IPS-18a (cell line): ENCODE data around the gene OVOL3.

Experiments used
- H3K27ac ChIP-seq: one replicate; pipeline ENCODE4 v1.5.1; 2013; ENCODE audit warnings: low read length
- H3K27me3 ChIP-seq: one replicate; pipeline ENCODE4 v1.6.1; 2013; ENCODE audit warnings: mild to moderate bottlenecking, low read length; ENCODE audit not compliant: control insufficient read depth, insufficient read depth
- H3K36me3 ChIP-seq: one replicate; pipeline ENCODE4 v1.6.1; 2013; ENCODE audit warnings: low read depth, low read length; ENCODE audit not compliant: control insufficient read depth
- H3K4me1 ChIP-seq: one replicate; pipeline ENCODE4 v1.6.1; 2013; ENCODE audit warnings: low read depth, low read length; ENCODE audit not compliant: control insufficient read depth
- H3K4me3 ChIP-seq: one replicate; pipeline ENCODE4 v1.5.1; 2013; ENCODE audit warnings: low read length
- H3K9ac ChIP-seq: one replicate; pipeline ENCODE4 v1.6.1; 2013; ENCODE audit warnings: mild to moderate bottlenecking, low read length, moderate library complexity
- H3K9me3 ChIP-seq: one replicate; pipeline ENCODE4 v1.6.1; 2013; ENCODE audit warnings: low read depth, low read length; ENCODE audit not compliant: control insufficient read depth

The OVOL3 gene

DNA sequence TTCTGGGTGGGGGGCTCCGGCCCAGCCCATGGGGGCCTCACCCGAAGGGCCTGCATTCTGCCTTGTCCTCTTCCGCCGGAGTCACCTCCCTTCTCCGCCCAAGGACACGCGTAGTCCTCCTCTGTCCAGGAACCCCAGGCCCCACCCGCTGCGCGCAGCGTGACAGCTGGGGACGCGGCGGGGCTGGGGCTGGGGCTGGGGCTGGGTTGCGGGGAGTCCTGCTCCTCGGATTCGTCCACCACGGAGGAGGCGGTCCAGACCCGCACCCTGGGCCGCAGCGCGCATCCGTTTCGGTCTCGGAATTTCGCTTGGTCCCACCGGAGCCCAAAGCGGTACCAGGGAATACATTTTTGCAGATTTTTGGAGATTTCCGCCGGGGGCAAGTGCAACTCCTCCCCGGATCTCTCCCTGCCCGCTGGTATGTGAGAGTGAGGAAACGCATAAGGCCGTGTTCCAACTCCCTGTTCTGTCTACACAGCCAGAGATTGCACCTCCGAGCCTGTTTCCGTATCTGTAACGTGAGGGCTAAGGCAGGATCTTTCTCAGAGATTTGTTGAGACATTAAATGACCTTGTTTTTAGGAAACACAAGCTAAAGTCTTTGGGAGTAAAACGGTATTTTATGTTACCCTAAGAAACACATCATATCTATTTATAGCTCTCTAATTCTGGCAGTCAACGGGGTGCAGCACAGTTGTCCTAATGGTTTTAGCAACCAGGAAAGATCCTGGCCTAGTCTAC lies 41.6 kb downstream of the OVOL3 start, which contains the start of gene COX7A1:
COX7A1 (minus strand) TSS at position 96 of the 740 bp plus-strand sequence; CDS start at position 56, 40 bp downstream.
- Histone ChIP-seq H3K9ac (no peak within 1 kb of the TSS), H3K4me3 (no peak within 1 kb of the TSS), H3K36me3 (peaks cover 19% of the 10 kb centered on the region), H3K9me3 (no peaks in the 10 kb centered on the region), H3K27me3 (no peaks in the 10 kb centered on the region), H3K27ac (no peak within 1 kb of the TSS), H3K4me1 (no peaks in the 10 kb centered on the region)

DNA sequence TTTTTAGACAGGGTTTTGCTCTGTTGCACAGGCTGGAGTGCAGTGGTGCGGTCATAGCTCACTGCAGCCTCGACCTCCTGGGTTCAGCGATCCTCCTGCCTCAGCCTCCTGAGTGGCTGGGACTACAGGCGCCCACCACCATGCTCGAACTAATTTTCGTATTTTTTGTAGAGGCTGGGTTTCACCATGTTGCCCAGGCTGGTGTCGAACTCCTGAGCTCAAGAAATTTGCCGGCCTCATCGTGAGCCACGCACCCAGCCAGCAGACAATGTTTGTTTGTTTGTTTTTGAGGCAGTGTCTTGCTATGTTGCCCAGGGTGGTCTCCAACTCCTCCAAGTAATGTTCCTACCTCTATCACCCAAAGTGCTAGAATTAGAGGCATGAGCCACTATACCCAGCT lies 42.2 kb downstream of the OVOL3 start:
- H3K4me1 ChIP-seq, result no peaks in the 10 kb centered on the region
- H3K36me3 ChIP-seq, result peaks cover 19% of the 10 kb centered on the region
- no peak overlapping the region for H3K9ac ChIP-seq
- no peak overlapping the region for H3K4me3 ChIP-seq
- no peaks in the 10 kb centered on the region for H3K27me3 ChIP-seq
- H3K27ac ChIP-seq, result no peak overlapping the region
- no peaks in the 10 kb centered on the region for H3K9me3 ChIP-seq

DNA sequence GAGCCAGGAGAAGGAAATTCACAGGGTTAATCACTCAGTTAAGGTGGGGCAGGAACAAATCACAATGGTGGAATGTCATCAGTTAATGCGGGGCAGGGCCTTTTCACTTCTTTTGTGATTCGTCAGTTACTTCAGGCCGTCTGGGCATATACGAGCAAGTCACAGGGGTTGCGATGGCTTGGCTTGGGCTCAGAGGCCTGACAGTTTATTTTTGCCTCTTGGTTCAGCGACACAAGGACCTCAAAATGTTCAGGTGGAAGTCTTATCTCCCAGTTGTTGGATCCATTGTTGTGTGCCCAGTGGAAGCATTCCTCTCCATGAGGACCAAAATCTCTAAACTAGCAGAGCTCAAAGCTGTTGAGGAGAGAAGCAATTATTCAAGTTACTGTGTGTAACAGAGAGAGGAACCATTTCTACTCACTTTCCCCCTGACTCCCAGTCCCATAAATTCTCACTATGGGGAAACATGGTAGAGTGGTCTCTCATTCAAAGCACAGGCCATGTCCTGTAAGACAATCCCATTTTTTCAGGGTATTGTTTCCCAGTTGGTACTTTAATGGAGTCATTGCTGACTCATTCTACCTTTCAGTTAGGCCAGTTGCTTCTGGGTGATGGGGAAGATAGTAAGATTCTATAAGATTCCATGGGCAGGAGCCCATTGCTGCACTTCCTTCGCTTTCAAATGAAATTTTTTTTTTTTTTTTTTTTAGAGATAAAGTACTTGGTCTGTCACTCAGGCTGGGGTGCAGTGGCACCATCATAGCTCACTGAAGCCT lies 50.1 kb downstream of the OVOL3 start:
- no peaks in the 10 kb centered on the region for H3K9me3 ChIP-seq
- H3K27me3 ChIP-seq, result no peaks in the 10 kb centered on the region
- peaks cover 9% of the 10 kb centered on the region for H3K4me1 ChIP-seq
- no peak overlapping the region for H3K9ac ChIP-seq
- no peak overlapping the region for H3K27ac ChIP-seq
- no peak overlapping the region for H3K4me3 ChIP-seq
- no peaks in the 10 kb centered on the region for H3K36me3 ChIP-seq
